OCI-LY7 (cell line): ENCODE data around the gene MAP3K10. TPM values are rescaled to one million over a fixed set of nuclear protein-coding genes. Genes with fewer than 3 reads are reported as not detected.

Source experiments
- BruUV-seq: library from RNA; stranded (reverse); fragments of 400-500 nt; replicated peaks from 2 replicates; lab custom pipeline; 2021; lab: Mats Ljungman, UMichigan
- CTCF ChIA-PET: fragments of 300-600 bp; sonication (Branson Sonifier 250); formaldehyde crosslinking; loops from one replicate; lab custom pipeline; 2022; ENCODE audit warnings: antibody characterized with exemption; ENCODE audit not compliant: unreplicated experiment; lab: Charles Lee
- POLR2A ChIA-PET: fragments of 300-600 bp; sonication (Branson Sonifier 250); formaldehyde crosslinking; loops from one replicate; lab custom pipeline; 2022; ENCODE audit warnings: antibody characterized with exemption; lab: Charles Lee
- DNase-seq: peaks from one replicate; pipeline ENCODE4 v3.0.0-alpha.2; 2015; ENCODE audit warnings: low spot score
- H2AFZ ChIP-seq: fragments of 200-600 bp; sonication (generic), shearing (Covaris generic); 2 replicates; pipeline ENCODE4 v1.6.1; 2014; ENCODE audit warnings: mild to moderate bottlenecking, antibody characterized with exemption, low read length, moderate library complexity
- H3K27ac ChIP-seq: fragments of 200-600 bp; sonication (generic); 2 replicates; pipeline ENCODE4 v1.5.1; 2014; ENCODE audit warnings: mixed run types, low read depth, mild to moderate bottlenecking, moderate library complexity, low read length, inconsistent platforms; ENCODE audit not compliant: poor library complexity, severe bottlenecking
- H3K36me3 ChIP-seq: fragments of 200-600 bp; sonication (generic); 2 replicates; pipeline ENCODE4 v1.6.1; 2014; ENCODE audit warnings: mild to moderate bottlenecking, antibody characterized with exemption, low read length, moderate library complexity, mixed read lengths; ENCODE audit not compliant: insufficient read depth
- H3K4me1 ChIP-seq: fragments of 200-600 bp; sonication (generic); 2 replicates; pipeline ENCODE4 v1.5.1; 2014; ENCODE audit warnings: mild to moderate bottlenecking, low read length; ENCODE audit not compliant: insufficient read depth, poor library complexity, severe bottlenecking
- H3K4me2 ChIP-seq: fragments of 200-600 bp; sonication (generic); 2 replicates; pipeline ENCODE4 v1.6.1; 2014; ENCODE audit warnings: mild to moderate bottlenecking, low read length
- H3K4me3 ChIP-seq: fragments of 200-600 bp; sonication (generic); 2 replicates; pipeline ENCODE4 v1.5.1; 2014; ENCODE audit warnings: mild to moderate bottlenecking, low read depth, low read length; ENCODE audit not compliant: poor library complexity, severe bottlenecking
- H3K79me2 ChIP-seq: fragments of 200-600 bp; sonication (generic); 2 replicates; pipeline ENCODE4 v1.6.1; 2016; ENCODE audit warnings: low read depth, mild to moderate bottlenecking, low read length, moderate library complexity, mixed read lengths; ENCODE audit not compliant: insufficient read depth
- H3K9me2 ChIP-seq: fragments of 200-600 bp; sonication (generic); 2 replicates; pipeline ENCODE4 v1.6.1; 2016; ENCODE audit warnings: mild to moderate bottlenecking, low read length, mixed read lengths; ENCODE audit not compliant: insufficient read depth
- H3K9me3 ChIP-seq: fragments of 200-600 bp; sonication (generic); 2 replicates; pipeline ENCODE4 v1.6.1; 2014; ENCODE audit warnings: mild to moderate bottlenecking, mixed run types, low read length, mixed read lengths
- H4K20me1 ChIP-seq: fragments of 200-600 bp; sonication (generic); 2 replicates; pipeline ENCODE4 v1.6.1; 2014; ENCODE audit warnings: mild to moderate bottlenecking, antibody characterized with exemption, low read length, moderate library complexity, mixed read lengths; ENCODE audit not compliant: insufficient read depth
- CTCF ChIP-seq: fragments of 200-600 bp; sonication (generic); conservative IDR thresholded peaks from 2 replicates; pipeline ENCODE4 v1.5.1; 2014; ENCODE audit warnings: mild to moderate bottlenecking, antibody characterized with exemption, low read length, moderate library complexity, mixed read lengths
- EZH2phosphoT487 ChIP-seq: fragments of 200-600 bp; sonication (generic); IDR thresholded peaks from 2 replicates; pipeline ENCODE4 v1.6.1; 2018; ENCODE audit warnings: low read depth, borderline replicate concordance, mild to moderate bottlenecking, mixed run types, antibody characterized with exemption, low read length, moderate library complexity, mixed read lengths
- intact Hi-C: fragments of 100-400 bp; cut with micrococcal nuclease; formaldehyde crosslinking; loops from one replicate; pipeline ENCODE4 v1.10.0; 2022; ENCODE audit not compliant: unreplicated experiment
- total RNA-seq, 2 experiments: library from RNA; depleted of rRNA in 1 of 2; stranded (reverse); fragments of >200 nt in 1 of 2; shearing (Covaris generic) in 1 of 2; gene quantifications; 2 replicates each; pipeline ENCODE4 v1.2.3, GENCODE V29; 2014 to 2022

Gene MAP3K10
- total RNA-seq, 2 experiments from 2014 or later: 20.6 to 32.5 TPM

- ChIA-PET CTCF (no interaction called here), POLR2A (no interaction called here)
- Histone ChIP-seq H3K9me3 (no peaks in the 10 kb centered on the region), H2AFZ (no peak overlapping the region), H3K4me2 (no peak overlapping the region), H3K27ac (no peak overlapping the region), H3K4me1 (no peaks in the 10 kb centered on the region), H3K79me2 (no peaks in the 10 kb centered on the region), H3K9me2 (no peaks in the 10 kb centered on the region), H3K36me3 (peaks cover 66% of the 10 kb centered on the region), H4K20me1 (no peaks in the 10 kb centered on the region), H3K4me3 (no peak overlapping the region)
- BruUV-seq: no TSS peak
- intact Hi-C loops: no loop called here
- TF ChIP-seq EZH2phosphoT487: no peak
- no peak for TF ChIP-seq CTCF
- no peak for DNase-seq
Observed at GRCh38 chr19:40239415-40240226, 48.4 kb downstream of the MAP3K10 start.

GRCh38 chr19:40240332-40240731, 49.1 kb downstream of the MAP3K10 start:
- ChIA-PET POLR2A (no interaction called here), CTCF (no interaction called here)
- Histone ChIP-seq H3K4me2 (no peak overlapping the region), H3K36me3 (peaks cover 61% of the 10 kb centered on the region), H3K27ac (no peak overlapping the region), H3K9me3 (no peaks in the 10 kb centered on the region), H3K9me2 (no peaks in the 10 kb centered on the region), H4K20me1 (no peaks in the 10 kb centered on the region), H3K4me1 (no peaks in the 10 kb centered on the region), H3K79me2 (no peaks in the 10 kb centered on the region), H2AFZ (no peak overlapping the region), H3K4me3 (no peak overlapping the region)
- intact Hi-C loops: no loop called here
- TF ChIP-seq EZH2phosphoT487 (no peak), CTCF (no peak)
- no TSS peak for BruUV-seq
- no peak for DNase-seq

GRCh38 chr19:40241125-40241808, 50.0 kb downstream of the MAP3K10 start:
- Histone ChIP-seq H3K9me3 (no peaks in the 10 kb centered on the region), H3K4me1 (no peaks in the 10 kb centered on the region), H3K36me3 (peaks cover 52% of the 10 kb centered on the region), H3K9me2 (no peaks in the 10 kb centered on the region), H3K4me3 (no peak overlapping the region), H2AFZ (no peak overlapping the region), H3K27ac (no peak overlapping the region), H3K4me2 (no peak overlapping the region), H3K79me2 (no peaks in the 10 kb centered on the region), H4K20me1 (no peaks in the 10 kb centered on the region)
- ChIA-PET POLR2A (no interaction called here), CTCF (no interaction called here)
- DNase-seq: no peak
- no TSS peak for BruUV-seq
- intact Hi-C loops: no loop called here
- no peak for TF ChIP-seq EZH2phosphoT487
- no peak for TF ChIP-seq CTCF
